Lower lobe of right lung (tissue), 2 donors: ENCODE data around the gene MTFR2. TPM values are rescaled to one million over a fixed set of nuclear protein-coding genes. Genes with fewer than 3 reads are reported as not detected.
A peak's percentile ranks its signal among the peaks of the same experiment; 100 is the strongest.

Source experiments
- ATAC-seq, 2 donors: fragments of 200-7000 bp; cut with Tn5 transposase; one replicate each; pipeline ENCODE4 v1.9.1; 2020 to 2022; ENCODE audit warnings: mild to moderate bottlenecking in 2 of 2, moderate library complexity in 2 of 2
- DNase-seq: peaks from one replicate; pipeline ENCODE4 v3.0.0-alpha.2; 2020
- H3K27ac ChIP-seq: fragments of 200-600 bp; one replicate; pipeline ENCODE4 v1.8.0; 2022
- H3K27me3 ChIP-seq: fragments of 200-600 bp; one replicate; pipeline ENCODE4 v1.8.0; 2022; ENCODE audit warnings: low read depth
- H3K36me3 ChIP-seq: fragments of 200-600 bp; one replicate; pipeline ENCODE4 v1.8.0; 2022; ENCODE audit warnings: mild to moderate bottlenecking
- H3K4me1 ChIP-seq: fragments of 200-600 bp; one replicate; pipeline ENCODE4 v1.8.0; 2022
- H3K4me3 ChIP-seq: fragments of 200-600 bp; one replicate; pipeline ENCODE4 v1.8.0; 2022; ENCODE audit warnings: mild to moderate bottlenecking
- H3K9me3 ChIP-seq: fragments of 200-600 bp; one replicate; pipeline ENCODE4 v1.8.0; 2022
- intact Hi-C: fragments of 100-400 bp; cut with DNase I; formaldehyde crosslinking; loops from one replicate; pipeline ENCODE4 v1.11.0; 2022
- total RNA-seq: library from RNA; stranded (reverse); fragmentation: NEBNext Ultra II Directional; extraction: Animal tissue kit (Norgen Biotek cat#: 25700); gene quantifications from one replicate; pipeline ENCODE4 v1.2.1, GENCODE V29; 2021
- TF ChIP-seq, protein P1 (sequence below): fragments of 200-600 bp; IDR thresholded peaks from one replicate; pipeline ENCODE4 v1.8.0; 2022; ENCODE audit warnings: antibody characterized with exemption, mild to moderate bottlenecking
- donor health status: DM: no; HTN: yes; CAD: no; lungs with severe emphysema.

MTFR2 gene
- total RNA-seq, 1 donor from 2014 or later: 1.5 TPM

DNA sequence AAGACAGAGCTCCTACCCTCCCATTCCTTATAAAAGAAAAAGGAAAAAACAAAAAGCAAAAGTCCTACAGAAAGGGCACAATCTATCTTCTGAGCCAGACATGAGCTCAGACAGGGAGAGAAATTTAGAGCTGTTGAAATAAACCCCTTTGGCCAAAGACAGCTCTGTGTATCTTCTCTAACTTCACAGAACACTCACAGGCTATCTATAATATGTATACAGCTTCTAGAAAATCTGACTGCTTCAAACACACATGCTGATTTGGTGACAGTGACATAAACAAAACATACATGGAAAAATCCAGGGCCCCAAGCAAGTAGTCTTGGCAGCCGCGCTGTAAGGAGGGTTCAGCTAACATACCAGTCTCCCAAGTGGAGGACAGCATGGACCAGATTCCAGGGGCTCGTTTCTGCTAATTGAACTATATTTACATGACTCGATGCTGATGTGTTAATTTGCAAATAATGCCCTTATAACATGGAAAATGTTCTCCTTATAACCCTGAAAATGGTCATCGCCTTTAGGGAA is 37.0 kb downstream of the MTFR2 start:
- Histone ChIP-seq H3K36me3 (no peaks in the 10 kb centered on the region), H3K9me3 (no peaks in the 10 kb centered on the region), H3K4me3 (no peak overlapping the region), H3K4me1 (no peaks in the 10 kb centered on the region), H3K27me3 (no peaks in the 10 kb centered on the region), H3K27ac (no peak overlapping the region)
- intact Hi-C loops: no loop called here
- TF ChIP-seq, protein P1, sequence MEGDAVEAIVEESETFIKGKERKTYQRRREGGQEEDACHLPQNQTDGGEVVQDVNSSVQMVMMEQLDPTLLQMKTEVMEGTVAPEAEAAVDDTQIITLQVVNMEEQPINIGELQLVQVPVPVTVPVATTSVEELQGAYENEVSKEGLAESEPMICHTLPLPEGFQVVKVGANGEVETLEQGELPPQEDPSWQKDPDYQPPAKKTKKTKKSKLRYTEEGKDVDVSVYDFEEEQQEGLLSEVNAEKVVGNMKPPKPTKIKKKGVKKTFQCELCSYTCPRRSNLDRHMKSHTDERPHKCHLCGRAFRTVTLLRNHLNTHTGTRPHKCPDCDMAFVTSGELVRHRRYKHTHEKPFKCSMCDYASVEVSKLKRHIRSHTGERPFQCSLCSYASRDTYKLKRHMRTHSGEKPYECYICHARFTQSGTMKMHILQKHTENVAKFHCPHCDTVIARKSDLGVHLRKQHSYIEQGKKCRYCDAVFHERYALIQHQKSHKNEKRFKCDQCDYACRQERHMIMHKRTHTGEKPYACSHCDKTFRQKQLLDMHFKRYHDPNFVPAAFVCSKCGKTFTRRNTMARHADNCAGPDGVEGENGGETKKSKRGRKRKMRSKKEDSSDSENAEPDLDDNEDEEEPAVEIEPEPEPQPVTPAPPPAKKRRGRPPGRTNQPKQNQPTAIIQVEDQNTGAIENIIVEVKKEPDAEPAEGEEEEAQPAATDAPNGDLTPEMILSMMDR: no peak
- ATAC-seq (no peak), DNase-seq (no peak)

DNA sequence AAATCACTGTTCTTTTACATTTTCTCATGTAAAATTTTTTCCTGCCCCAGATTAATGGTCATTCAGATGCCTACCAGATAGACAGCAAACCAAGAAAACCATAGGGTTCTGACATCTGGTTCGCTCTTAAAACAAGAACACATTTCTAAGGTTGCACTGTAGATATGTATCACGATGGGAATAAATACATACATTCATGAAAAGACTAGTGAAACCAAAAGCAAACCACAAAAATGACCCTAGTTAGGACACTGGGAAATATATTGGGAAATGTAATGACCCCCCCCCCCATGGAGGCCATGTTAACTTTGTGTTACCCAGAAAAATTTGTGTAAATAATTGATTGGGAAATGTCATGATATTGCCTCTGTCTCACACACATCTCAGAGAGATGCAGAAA is 37.5 kb downstream of the MTFR2 start:
- Histone ChIP-seq H3K4me1 (no peaks in the 10 kb centered on the region), H3K9me3 (no peaks in the 10 kb centered on the region), H3K36me3 (no peaks in the 10 kb centered on the region), H3K4me3 (no peak overlapping the region), H3K27me3 (no peaks in the 10 kb centered on the region), H3K27ac (no peak overlapping the region)
- TF ChIP-seq, protein P1: no peak
- ATAC-seq (no peak), DNase-seq (no peak)
- intact Hi-C loops: no loop called here

DNA sequence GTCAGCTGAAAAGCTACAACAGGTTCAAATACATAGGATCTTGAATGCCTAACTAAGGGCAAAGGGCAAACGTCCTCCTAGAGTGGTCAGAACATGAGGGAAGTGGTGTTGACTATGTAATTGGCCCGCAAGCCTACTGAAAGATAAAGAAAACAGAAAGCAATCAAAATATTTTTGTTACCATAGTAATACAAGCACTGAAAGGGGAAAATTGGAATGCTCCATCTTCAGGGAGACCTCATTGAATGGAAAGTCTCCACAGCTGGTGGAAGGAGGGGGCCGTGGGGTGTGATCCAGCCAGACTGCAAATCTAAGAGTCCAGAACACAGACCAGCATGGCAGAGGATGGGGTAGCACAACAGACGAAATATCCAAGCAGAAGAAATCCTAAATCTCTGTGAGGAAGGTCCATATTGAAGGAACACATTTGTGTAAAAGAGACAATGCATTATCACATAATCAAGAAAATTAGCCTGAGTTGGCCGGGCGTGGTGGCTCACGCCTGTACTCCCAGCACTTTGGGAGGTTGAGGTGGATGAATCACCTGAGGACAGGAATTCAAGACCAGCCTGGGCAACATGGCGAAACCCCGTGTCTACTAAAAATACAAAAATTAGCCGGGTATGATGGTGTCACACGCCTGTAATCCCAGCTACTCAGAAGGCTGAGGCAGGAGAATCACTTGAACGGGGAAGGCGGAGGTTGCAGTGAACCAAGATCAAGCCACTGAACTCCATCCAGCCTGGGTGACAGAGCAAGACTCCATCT is 39.5 kb downstream of the MTFR2 start:
- no peaks in the 10 kb centered on the region for H3K36me3 ChIP-seq
- TF ChIP-seq, protein P1: no peak
- ATAC-seq (peak in 1 of 2 donors; percentile 40), DNase-seq (no peak)
- no peaks in the 10 kb centered on the region for H3K9me3 ChIP-seq
- H3K27me3 ChIP-seq: no peaks in the 10 kb centered on the region
- no peak overlapping the region for H3K4me3 ChIP-seq
- intact Hi-C loops: no loop called here
- no peak overlapping the region for H3K27ac ChIP-seq
- no peaks in the 10 kb centered on the region for H3K4me1 ChIP-seq

DNA sequence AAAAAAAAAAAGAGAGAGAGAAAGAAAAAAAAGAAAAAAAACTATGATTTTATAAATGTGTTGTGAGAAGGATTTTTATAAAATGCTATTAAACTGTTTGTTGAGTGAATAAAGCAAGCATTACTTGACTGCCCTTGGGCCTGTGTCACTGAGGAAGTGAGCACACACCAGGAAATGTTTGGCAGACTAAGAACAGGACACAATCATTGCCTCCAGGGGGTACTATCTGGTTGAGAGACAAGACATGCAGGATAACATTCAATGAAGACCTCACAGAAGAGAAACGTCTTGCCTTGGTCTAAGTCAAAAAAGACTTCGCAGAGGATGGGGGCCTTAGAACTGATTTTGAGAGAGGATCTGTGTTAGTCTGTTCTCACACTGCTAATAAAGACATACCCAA is 40.6 kb downstream of the MTFR2 start:
- Histone ChIP-seq H3K4me3 (no peak overlapping the region), H3K27ac (no peak overlapping the region), H3K36me3 (no peaks in the 10 kb centered on the region), H3K27me3 (no peaks in the 10 kb centered on the region), H3K4me1 (no peaks in the 10 kb centered on the region), H3K9me3 (no peaks in the 10 kb centered on the region)
- DNase-seq (no peak), ATAC-seq (no peak)
- intact Hi-C loops: no loop called here
- TF ChIP-seq, protein P1: no peak

DNA sequence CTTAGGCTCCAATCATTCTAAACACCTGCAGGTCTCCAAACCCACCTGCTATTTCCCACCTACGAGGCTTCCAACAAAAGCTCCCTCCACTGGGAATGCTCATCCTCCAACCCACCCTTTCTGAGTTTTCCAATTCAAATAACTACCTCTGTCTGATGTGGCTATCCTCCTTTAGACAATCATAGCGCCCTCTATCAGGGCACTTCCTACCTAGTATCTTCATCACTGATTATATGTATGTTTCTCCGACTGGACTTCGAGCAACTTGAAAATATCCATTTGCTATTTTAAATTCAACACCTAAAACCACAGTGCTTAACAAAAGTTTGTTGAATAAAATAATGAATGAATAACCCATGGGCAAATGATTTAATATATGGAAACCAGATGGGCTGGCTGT is 41.3 kb downstream of the MTFR2 start:
- Histone ChIP-seq H3K27me3 (no peaks in the 10 kb centered on the region), H3K4me3 (no peak overlapping the region), H3K36me3 (no peaks in the 10 kb centered on the region), H3K27ac (no peak overlapping the region), H3K9me3 (no peaks in the 10 kb centered on the region), H3K4me1 (no peaks in the 10 kb centered on the region)
- TF ChIP-seq, protein P1: no peak
- no peak for DNase-seq
- no peak for ATAC-seq
- intact Hi-C loops: no loop called here
